HG03342 (cell line): ENCODE results near the gene RACGAP1.
A peak's percentile ranks its signal among the peaks of the same experiment; 100 is the strongest.
"Not testable (repeated sequence)": the region's sequence is repeated elsewhere in the genome, so short reads cannot be mapped to it uniquely, and the experiment has no call there.

Experiments
- ATAC-seq: cut with Tn5 transposase; IDR thresholded peaks from one replicate; pipeline ENCODE4 v1.9.1; 2021; ENCODE audit warnings: mild to moderate bottlenecking, moderate library complexity; ENCODE audit not compliant: unreplicated experiment

RACGAP1 gene

DNA sequence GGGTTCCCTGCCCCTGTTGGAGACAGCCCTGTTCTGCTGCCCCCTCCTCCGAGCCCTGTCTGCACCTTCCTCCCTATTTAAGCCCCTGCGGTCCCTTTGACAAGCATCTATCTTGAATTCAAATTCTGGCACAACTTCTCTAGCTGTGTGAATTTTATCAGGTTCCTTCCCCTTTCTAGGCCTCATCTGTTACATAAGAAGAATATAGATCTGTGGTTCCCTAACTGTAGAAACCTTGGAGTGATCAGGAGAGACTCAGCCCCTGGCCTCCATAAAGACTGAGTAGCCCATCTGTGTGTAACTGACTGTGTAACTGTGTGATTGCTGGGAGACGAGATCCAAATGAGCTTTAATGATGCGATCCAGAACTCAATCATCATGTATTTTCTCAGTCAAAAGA, 13.0 kb upstream of the RACGAP1 start:
- ATAC-seq, result no peak

GRCh38 chr12:50032854-50033581, 7.7 kb upstream of the RACGAP1 start:
- no peak for ATAC-seq

- ATAC-seq, result no peak
Measured at GRCh38 chr12:50032515-50032853, 7.2 kb upstream of the RACGAP1 start.

- not testable (repeated sequence) for ATAC-seq
Measured at GRCh38 chr12:50030449-50030848, 5.2 kb upstream of the RACGAP1 start.

DNA sequence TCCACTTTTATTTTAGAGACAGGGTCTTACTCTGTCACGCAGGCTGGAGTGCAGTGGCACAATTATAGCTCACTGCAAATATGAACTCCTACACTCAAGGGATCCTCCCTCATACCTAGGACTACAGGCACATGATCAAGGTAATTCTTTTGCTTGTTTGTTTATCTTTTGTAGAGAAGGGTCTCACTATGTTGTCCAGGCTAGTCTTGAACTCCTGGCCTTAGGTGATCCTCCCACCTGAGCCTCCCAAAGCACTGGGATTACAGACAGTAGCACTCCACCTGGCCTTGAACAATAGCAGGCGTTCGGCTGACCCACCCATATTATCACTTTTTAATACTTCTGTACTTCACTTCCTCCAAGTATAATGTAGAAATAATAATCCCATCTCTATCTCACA, 1.4 kb upstream of the RACGAP1 start:
- ATAC-seq, result no peak

DNA sequence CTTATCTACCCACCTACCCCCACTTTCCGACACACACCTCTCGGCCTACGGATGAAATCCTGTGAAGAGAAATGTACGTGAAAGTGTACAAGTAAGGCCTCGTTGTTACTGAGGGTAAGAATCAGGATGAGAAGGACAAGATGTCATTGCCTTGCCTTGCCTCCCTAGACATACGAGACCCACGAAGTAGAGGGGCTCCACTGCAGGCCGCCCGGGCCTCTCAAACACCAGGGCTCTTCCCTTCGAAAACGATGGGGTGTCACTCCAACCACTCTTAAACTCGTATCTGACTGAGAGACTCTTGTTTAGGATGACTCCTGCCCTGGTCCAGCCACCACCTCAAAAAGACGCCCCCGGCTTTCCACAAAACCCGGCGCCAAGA, 498 bp downstream of the RACGAP1 start:
- peak; percentile 8 for ATAC-seq

- ATAC-seq, result no peak
Measured at GRCh38 chr12:50024227-50024626, 1.1 kb downstream of the RACGAP1 start.

- no peak for ATAC-seq
Measured at GRCh38 chr12:50022903-50023302, 2.4 kb downstream of the RACGAP1 start.

DNA sequence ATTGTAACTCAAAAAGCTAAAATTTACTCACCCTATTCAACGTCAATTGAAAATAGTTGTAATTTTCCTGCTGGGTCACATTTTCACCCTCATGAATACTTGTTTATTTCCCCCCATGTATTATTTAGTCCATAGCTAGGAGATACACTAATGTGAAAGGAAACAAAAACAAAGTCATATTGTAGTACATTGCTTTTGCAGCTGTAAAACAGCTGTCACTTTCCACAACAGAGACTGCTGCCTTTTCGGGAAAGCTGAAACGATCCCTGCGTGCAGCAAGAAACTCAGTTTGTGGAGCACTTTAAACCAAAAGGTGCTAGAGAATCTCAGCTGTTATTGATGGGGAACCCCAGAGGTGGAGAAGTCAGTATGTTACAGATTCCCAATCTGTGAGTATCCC, 4.3 kb downstream of the RACGAP1 start:
- no peak for ATAC-seq

DNA sequence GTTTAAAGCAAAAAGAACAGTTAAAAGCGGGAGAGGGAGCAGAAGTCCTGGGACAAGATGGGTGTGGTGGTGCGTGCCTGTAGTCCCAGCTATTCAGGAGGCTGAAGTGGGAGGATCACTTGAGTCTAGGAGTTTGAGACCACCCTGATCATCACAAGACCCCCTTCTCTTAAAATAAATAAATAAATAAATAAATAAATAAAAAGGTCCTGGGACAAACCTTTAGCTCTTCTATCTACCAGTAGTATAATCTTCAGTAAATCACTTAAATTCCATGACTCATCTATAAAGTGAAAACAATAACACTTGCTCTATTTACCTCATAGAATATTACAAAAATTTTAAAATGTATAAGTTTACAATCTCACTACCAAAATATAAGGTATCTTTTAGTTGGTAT, 5.8 kb downstream of the RACGAP1 start:
- ATAC-seq, result no peak

GRCh38 chr12:50018968-50019367, 6.3 kb downstream of the RACGAP1 start:
- ATAC-seq, result no peak

- no peak for ATAC-seq
Measured at GRCh38 chr12:50018154-50018553, 7.1 kb downstream of the RACGAP1 start.

DNA sequence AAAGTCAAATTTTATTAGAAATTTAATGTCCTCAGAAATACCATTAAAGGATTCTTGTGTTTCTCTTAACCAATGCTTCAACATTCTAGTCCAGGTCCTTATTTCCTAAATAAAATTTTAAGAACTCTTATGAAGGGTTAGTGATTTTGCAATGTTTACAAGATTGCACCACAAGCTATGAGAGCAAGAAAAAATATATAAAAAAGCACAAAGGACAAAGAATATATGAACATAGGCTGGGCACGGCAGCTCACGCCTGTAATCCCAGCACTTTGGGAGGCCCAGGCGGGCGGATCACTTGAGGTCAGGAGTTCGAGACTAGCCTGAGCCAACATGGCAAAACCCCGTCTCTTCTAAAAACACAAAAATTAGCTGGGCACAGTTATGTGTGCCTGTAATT, 7.7 kb downstream of the RACGAP1 start:
- ATAC-seq, result no peak

DNA sequence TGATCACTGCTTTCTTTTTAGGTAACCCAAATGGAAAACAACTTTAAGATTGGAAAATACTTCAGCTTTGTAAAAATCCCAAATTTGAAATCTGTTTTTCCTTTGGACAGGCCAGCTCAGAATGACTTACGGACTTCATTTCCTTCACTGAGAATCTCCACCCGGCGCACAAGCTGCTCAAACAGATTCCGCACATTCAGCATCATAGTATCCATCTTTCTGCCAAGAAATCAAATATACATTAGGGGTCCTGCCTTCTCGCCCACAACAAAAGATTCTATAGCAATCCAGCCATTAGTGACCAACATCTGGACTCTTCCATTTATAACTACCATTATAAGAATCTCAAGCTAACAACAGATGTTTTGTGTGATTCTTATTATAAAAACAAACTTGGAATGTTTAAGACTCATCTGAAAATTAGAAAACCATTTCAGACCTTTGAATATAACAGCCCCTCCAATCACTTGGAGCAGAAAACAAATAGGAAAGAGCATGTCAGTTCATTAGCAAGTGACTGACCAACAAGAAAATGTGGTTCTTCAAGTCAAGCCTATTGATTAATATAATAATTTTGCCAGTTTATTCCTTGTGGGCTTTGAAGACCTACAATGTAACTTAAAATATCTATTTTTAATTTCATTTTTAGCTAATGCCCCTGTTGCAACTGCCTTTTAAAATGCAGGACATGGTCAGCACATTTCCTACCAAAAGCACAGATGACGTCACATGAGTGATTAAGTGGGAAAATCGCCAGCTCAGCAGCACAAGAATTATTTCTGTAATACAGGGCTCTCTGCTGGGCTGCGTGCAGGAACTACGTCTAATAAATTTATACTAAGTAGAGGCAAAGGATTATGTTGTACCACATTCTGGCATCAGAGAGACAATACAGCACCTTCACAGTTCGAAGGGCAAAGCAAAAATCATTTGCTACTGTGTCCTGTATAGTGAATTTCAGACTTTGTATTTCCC, 8.5 kb downstream of the RACGAP1 start:
- no peak for ATAC-seq

- ATAC-seq, result no peak
Measured at GRCh38 chr12:50014342-50014741, 11.0 kb downstream of the RACGAP1 start.

- ATAC-seq, result no peak
Measured at GRCh38 chr12:50013361-50014147, 11.7 kb downstream of the RACGAP1 start.

GRCh38 chr12:50006754-50007442, 18.4 kb downstream of the RACGAP1 start:
- no peak for ATAC-seq

- no peak for ATAC-seq
Measured at GRCh38 chr12:50006280-50006679, 19.0 kb downstream of the RACGAP1 start.

DNA sequence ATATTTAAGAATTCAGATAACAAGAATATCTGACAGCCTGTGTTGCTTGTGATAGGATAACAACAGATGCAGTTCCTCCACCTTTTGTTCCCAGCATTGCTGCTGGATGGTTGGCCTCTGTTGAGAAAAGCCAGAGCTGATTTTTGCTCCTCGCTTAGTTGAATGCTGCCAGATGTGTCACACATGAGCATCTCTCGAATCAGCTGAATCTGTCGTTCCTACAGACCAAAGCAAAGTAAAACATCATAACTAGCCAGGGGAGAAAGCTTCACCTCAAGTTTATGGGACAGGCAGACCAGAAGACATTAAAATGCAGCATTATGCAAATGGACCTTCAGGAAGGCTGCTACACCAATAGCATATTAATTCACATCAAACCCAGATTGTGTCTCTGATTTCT, 20.1 kb downstream of the RACGAP1 start:
- ATAC-seq, result no peak

GRCh38 chr12:50004696-50005095, 20.6 kb downstream of the RACGAP1 start:
- no peak for ATAC-seq

DNA sequence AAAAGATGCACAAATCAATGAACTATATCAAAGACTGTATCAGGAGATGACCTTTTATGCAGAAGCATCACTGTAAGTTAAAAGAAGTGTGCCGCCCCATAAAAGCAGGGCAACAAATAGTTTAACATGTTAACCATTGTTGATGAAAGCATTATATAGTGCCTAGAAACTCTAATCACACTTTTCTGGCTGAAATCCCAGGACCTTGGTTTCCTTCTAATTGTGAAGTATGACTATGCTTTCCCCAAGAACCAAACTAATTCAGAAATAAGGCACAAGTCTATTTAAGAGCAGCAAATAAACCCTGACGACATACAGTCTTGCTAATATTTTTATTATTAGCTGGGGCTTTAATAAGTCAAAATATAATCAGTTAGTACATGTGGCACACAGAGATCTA, 21.7 kb downstream of the RACGAP1 start:
- ATAC-seq, result no peak
